Measurements from ENCODE around the gene BLOC1S6. TPM values are rescaled to one million over a fixed set of nuclear protein-coding genes. Genes with fewer than 3 reads are reported as not detected.

BLOC1S6 gene
- total and polyA plus RNA-seq, 2 of the 8 experiments (the other 6 are each of a cell fraction or from before 2014, with no cell fraction given) = 4.5 to 28.8 TPM

- TF ChIP-seq CHD7 (IDR thresholded peaks at IDR 0.05; ENCODE audit: insufficient replicate concordance, low read length) = no peak
- TF ChIP-seq PHF8 (conservative IDR thresholded peaks at IDR 0.05; ENCODE audit: low read depth, low read length) = no peak
Observed at GRCh38 chr15:45589256-45589655, 2.1 kb downstream of the BLOC1S6 start (continued).

Measured in H1 (cell line).